HG03196 (cell line): ENCODE measurements around the gene BSCL2.
"Not testable (repeated sequence)": the region's sequence is repeated elsewhere in the genome, so short reads cannot be mapped to it uniquely, and the experiment has no call there.

Experiments
- ATAC-seq: cut with Tn5 transposase; IDR thresholded peaks from one replicate; pipeline ENCODE4 v1.9.1; 2021; ENCODE audit not compliant: unreplicated experiment

The BSCL2 gene

GRCh38 chr11:62707277-62707861, at the start of gene BSCL2, which contains the start of gene GNG3:
Gene BSCL2 (minus strand): TSS chr11:62707424. CDS start chr11:62707195, 229 bp downstream.
Gene GNG3 (plus strand): TSS chr11:62707676. CDS start chr11:62708296, 620 bp downstream.
- ATAC-seq = no peak

DNA sequence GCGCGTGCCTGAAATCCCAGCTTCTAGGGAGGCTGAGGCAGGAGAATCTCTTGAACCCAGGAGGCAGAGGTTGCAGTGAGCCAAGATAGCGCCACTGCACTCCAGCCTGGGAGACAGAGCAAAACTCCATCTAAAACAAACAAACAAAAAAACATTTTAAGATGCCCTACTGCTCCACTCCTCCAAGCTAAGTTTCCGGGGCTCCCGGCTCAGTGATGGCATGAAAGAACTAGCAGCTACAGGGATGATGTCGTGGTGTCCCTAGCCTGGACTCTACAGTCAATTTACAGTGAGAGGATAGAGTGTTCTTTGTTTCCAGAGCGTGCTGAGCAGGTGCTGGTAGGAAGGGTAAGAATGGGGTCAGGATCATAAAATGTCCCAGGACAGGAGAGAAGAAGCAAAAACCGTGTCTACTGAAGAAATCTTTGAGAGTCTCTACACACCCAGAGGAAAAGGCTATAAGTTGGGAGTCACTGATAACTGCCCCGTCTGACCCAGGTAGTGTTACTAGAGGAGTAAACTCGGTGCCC, 47.9 kb upstream of the BSCL2 start:
- ATAC-seq = no peak

DNA sequence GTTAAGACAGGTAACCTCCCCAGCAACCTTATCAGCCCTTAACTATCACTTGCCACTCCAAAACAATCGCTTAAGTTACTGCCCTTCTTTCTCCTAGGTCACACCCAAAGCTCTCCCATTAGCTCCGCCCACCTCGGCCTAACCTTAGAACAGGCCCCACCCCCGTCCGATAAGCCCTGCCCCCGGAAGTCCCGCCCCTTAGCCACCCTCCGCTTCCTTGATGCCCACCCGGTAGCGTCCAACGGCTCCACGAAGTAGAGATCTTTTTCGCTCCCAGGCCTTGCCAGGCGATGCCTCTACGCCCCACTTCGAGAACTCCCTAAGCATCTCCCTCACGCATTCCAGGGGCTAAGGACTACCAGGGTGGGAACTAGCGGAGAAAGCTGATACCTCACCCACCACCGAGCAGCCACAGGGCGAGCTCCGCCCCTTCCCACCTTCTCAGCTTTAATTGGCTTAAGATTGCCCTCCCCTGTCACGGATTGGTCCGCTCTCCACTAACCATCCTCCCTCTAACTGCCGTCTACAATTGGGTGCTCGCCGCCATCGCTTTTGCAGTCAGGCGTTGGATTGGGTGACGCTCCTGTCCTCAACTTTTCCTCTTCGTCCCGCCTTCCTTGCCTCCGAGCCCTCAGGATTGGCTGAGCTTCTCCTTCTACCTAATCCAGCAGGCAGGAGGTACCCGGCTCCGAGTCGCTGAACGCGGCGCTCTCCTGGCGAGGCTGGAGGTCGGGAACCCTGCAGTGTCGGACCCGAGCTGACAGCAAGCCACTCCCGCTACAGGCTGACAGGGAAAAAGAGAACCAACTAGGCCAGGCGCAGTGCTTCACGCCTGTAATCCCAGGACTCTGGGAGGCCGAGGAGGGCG, 46.7 kb upstream of the BSCL2 start, which contains the start of gene ZBTB3:
Gene ZBTB3 (minus strand): TSS at position 425 of the 868 bp plus-strand sequence. CDS start 496 bp downstream, outside the sequence.
- peak; percentile 92 for ATAC-seq

- ATAC-seq = peak; percentile 1
Measured at GRCh38 chr11:62752994-62753735, 45.9 kb upstream of the BSCL2 start.

- no peak for ATAC-seq
Measured at GRCh38 chr11:62752177-62752785, 45.1 kb upstream of the BSCL2 start.

- not testable (repeated sequence) for ATAC-seq
Measured at GRCh38 chr11:62749931-62750330, 42.7 kb upstream of the BSCL2 start.

DNA sequence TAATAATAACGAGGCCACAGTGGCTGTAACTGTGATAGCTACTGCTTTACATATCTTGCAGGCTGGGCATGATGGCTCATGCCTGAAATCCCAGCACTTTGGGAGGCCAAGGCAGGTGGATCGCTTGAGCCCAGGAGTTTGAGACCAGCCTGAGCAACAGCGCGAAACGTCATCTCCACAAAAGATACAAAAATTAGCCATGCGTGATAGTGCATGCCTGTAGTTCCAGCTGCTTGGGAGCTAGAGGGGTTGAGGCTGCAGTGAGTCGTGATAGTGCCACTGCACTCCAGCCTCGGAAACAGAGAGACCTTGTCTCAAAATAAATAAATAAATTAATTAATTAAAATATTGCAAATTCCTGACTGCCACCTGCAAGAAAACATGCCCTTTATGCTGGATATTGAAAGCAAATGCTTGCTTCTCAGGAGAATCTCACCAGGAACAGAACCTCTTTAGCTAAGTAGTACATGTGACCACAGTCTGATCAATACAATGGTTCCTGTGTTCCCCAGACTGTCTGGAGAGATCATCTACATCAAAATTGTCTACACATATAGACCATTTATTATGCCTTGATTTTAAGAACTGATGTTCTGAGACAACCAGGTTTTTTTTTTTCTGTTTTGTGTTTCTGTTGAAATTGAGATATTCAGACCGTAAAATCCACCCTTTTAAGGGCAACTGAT, 40.4 kb upstream of the BSCL2 start:
- ATAC-seq = no peak

GRCh38 chr11:62737196-62737595, 30.0 kb upstream of the BSCL2 start:
- no peak for ATAC-seq

DNA sequence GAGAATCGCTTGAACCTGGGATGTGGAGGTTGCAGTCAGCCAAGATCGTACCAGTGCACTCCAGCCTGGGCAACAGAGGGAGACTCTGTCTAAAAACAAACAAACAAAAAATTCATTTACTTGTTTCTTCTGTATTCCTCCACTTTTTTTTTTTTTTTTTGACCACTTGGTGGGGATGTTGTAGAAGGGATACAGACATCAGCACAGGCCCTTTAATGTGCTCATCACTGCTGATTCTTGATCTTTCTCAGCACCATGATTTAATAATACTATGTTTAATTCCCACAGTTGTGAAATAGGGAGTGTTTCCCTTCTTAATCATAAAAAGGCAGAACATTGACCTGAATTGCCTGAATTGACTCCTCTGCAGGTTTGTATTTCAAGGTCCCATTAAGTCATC, 25.6 kb upstream of the BSCL2 start:
- ATAC-seq = no peak

DNA sequence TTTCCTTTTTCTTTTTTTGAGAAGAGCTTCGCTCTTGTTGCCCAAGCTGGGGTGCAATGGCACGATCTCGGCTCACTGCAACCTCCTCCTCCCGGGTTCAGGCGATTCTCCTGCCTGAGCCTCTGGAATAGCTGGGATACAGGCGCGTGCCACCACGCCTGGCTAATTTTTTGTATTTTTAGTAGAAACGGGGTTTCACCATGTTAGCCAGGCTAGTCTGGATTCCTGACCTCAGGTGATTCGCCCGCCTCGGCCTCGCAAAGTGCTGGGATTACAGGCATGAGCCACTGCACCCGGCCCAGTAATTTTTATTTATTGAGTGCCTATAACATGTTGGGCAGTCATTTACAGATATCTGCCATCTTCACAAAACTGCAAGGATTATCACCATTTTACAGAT, 22.9 kb upstream of the BSCL2 start:
- not testable (repeated sequence) for ATAC-seq

- ATAC-seq = peak; percentile 21
Measured at GRCh38 chr11:62728171-62728988, 21.2 kb upstream of the BSCL2 start, which contains the start of gene TTC9C. Gene TTC9C (plus strand): TSS chr11:62728486. CDS start chr11:62728849, 363 bp downstream.

GRCh38 chr11:62727872-62728170, 20.6 kb upstream of the BSCL2 start:
- peak; percentile 43 for ATAC-seq

- ATAC-seq = peak; percentile 67
Measured at GRCh38 chr11:62727165-62727871, 20.1 kb upstream of the BSCL2 start, which contains the start of gene HNRNPUL2. Gene HNRNPUL2 (minus strand): TSS chr11:62727457. CDS start chr11:62727156, 301 bp downstream.

DNA sequence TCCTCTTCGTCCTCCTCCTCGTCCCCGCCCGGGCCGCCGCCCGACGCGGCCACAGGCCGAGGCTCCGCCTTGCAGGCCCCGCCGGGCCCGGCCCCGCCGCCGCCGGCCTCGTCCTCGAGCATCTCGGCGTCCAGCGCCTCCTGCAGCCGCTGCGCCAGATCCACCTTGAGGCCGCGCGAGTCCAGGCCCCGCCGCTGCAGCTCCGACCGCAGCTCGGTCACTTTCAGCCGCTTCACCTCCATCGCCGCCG, 19.6 kb upstream of the BSCL2 start:
- no peak for ATAC-seq

- ATAC-seq = peak; percentile 8
Measured at GRCh38 chr11:62726156-62726914, 19.1 kb upstream of the BSCL2 start.

GRCh38 chr11:62725646-62726045, 18.4 kb upstream of the BSCL2 start:
- no peak for ATAC-seq

GRCh38 chr11:62724171-62724570, 16.9 kb upstream of the BSCL2 start:
- no peak for ATAC-seq

- no peak for ATAC-seq
Measured at GRCh38 chr11:62721994-62722393, 14.8 kb upstream of the BSCL2 start.
